Ovary (tissue), 9 donors: ENCODE data around the gene DOCK2. TPM values are rescaled to one million over a fixed set of nuclear protein-coding genes. Genes with fewer than 3 reads are reported as not detected.
"Not testable (repeated sequence)": the region's sequence is repeated elsewhere in the genome, so short reads cannot be mapped to it uniquely, and the experiment has no call there.

ENCODE experiments used
- DNase-seq, 5 donors: peaks; one replicate each; pipeline ENCODE4 v3.0.0-alpha.2; 2019 to 2020
- H3K27ac ChIP-seq, 2 donors: fragments of 200-600 bp; one replicate each; pipeline versions ENCODE4 v1.5.1 to v1.8.0; 2019 to 2022
- H3K27me3 ChIP-seq: fragments of 200-600 bp; one replicate; pipeline ENCODE4 v1.8.0; 2022
- H3K36me3 ChIP-seq: fragments of 200-600 bp; sonication (generic); one replicate; pipeline ENCODE4 v1.5.1; 2019
- H3K4me1 ChIP-seq: one replicate; pipeline ENCODE4 v1.8.1; 2013; ENCODE audit warnings: mild to moderate bottlenecking, moderate library complexity; ENCODE audit not compliant: insufficient read depth
- H3K4me3 ChIP-seq: fragments of 200-600 bp; sonication (generic); one replicate; pipeline ENCODE4 v1.5.1; 2017
- H3K9me3 ChIP-seq, 2 donors: fragments of 200-600 bp in 1 of 2; sonication (generic) in 1 of 2; one replicate each; pipeline versions ENCODE4 v1.5.1 to v1.8.1; 2013 to 2019; ENCODE audit warnings: mild to moderate bottlenecking in 1 of 2, moderate library complexity in 1 of 2
- EP300 ChIP-seq: sonication (generic); formaldehyde crosslinking; IDR thresholded peaks from one replicate; pipeline ENCODE4 v1.6.1; 2017; ENCODE audit warnings: antibody characterized with exemption
- POLR2A ChIP-seq: fragments of 450-650 bp; IDR thresholded peaks from one replicate; pipeline ENCODE4 v1.6.1; 2017; ENCODE audit warnings: antibody characterized with exemption, mild to moderate bottlenecking, moderate library complexity
- WGBS, 3 donors: extraction: QIAGEN DNeasy Blood & Tissue Kit in 1 of 3; methylation state at CpG; one replicate each; pipeline versions ENCODE4 v1.1.5 to v1.1.7; 2013 to 2017; 5-methylcytosine and 5-hydroxymethylcytosine counted together
- intact Hi-C, 4 donors: fragments of 100-400 bp; cut with DNase I; formaldehyde crosslinking; loops; one replicate each; pipeline versions ENCODE4 v1.11.0 to v1.15.1; 2022 to 2023
- polyA plus RNA-seq, 2 donors: library from polyadenylated mRNA; stranded (reverse); fragments of 200-250 nt in 1 of 2; fragments of 350-450 nt in 1 of 2; fragmentation: Illumina TruSeq in 1 of 2; extraction: RNeasy Lipid Tissue Mini Kit (QIAGEN cat#74804) in 1 of 2; gene quantifications; one replicate each; pipeline ENCODE4 v1.2.3, GENCODE V29; 2013 to 2014
- total RNA-seq, 7 donors: library from RNA; depleted of rRNA in 2 of 7; stranded (reverse); fragments of >200 nt in 2 of 7; fragmentation: NEBNext Ultra II Directional in 3 of 7; extraction: Animal tissue kit (Norgen Biotek cat#: 25700) in 3 of 7; gene quantifications; one replicate each; pipeline versions ENCODE4 v1.1.0 to v1.2.4, GENCODE V29; 2016 to 2023
- TF ChIP-seq, protein P1 (sequence below), 3 donors: fragments of 450-650 bp in 2 of 3; fragments of 200-600 bp in 1 of 3; IDR thresholded peaks; one replicate each; pipeline versions ENCODE4 v1.5.1 to v1.8.0; 2016 to 2022; ENCODE audit warnings: antibody characterized with exemption in 3 of 3, mild to moderate bottlenecking in 1 of 3
- donor health status: DM: no; HTN: no; CAD: no; lungs with moderate emphysema.
- donor health status: DM: no; HTN: no; CAD: no.
- donor health status: Bipolar disorder and iron deficiency.
- donor health status: DM: yes; HTN: yes; CAD: no.
- donor health status: DM: no; HTN: no; CAD: no.
- donor health status: DM: yes; HTN: yes; CAD: no.

Gene DOCK2
- total and polyA plus RNA-seq, 9 donors: 1.3 to 10.2 (median 5.4) TPM

DNA sequence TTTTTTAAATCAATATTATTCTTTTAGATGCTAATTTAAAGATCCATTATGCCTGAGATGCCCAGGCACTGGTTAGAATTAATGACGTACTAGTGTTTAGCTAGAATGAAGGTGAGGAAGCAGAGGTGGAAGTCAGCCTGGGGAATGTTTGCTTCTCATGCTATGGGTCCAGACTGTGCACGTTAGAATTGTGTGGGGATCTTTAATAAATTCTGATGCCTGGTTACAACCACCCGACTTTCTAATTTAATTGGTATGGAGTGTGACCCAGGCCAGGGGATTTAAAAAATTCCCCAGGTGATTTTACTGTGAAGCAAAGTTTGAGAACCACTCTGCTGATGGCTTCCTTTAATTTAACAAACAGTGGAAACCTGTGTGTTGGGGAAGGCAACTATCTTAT is 111.1 kb downstream of the DOCK2 start:
- H3K9me3 ChIP-seq: no peaks in the 10 kb centered on the region
- DNase-seq: no peak
- peaks cover 13% of the 10 kb centered on the region for H3K4me1 ChIP-seq
- H3K27me3 ChIP-seq: no peaks in the 10 kb centered on the region
- H3K36me3 ChIP-seq: no peaks in the 10 kb centered on the region
- intact Hi-C loops: no loop called here
- no peak overlapping the region for H3K4me3 ChIP-seq
- no peak overlapping the region for H3K27ac ChIP-seq
- no peak for TF ChIP-seq POLR2A
- no peak for TF ChIP-seq EP300
- TF ChIP-seq, protein P1, sequence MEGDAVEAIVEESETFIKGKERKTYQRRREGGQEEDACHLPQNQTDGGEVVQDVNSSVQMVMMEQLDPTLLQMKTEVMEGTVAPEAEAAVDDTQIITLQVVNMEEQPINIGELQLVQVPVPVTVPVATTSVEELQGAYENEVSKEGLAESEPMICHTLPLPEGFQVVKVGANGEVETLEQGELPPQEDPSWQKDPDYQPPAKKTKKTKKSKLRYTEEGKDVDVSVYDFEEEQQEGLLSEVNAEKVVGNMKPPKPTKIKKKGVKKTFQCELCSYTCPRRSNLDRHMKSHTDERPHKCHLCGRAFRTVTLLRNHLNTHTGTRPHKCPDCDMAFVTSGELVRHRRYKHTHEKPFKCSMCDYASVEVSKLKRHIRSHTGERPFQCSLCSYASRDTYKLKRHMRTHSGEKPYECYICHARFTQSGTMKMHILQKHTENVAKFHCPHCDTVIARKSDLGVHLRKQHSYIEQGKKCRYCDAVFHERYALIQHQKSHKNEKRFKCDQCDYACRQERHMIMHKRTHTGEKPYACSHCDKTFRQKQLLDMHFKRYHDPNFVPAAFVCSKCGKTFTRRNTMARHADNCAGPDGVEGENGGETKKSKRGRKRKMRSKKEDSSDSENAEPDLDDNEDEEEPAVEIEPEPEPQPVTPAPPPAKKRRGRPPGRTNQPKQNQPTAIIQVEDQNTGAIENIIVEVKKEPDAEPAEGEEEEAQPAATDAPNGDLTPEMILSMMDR (IDR thresholded peaks at IDR 0.05): no peak
- WGBS, 3 donors: 85 to 92% (median 86%) methylated on average over 3 of the region's 3 CpGs

DNA sequence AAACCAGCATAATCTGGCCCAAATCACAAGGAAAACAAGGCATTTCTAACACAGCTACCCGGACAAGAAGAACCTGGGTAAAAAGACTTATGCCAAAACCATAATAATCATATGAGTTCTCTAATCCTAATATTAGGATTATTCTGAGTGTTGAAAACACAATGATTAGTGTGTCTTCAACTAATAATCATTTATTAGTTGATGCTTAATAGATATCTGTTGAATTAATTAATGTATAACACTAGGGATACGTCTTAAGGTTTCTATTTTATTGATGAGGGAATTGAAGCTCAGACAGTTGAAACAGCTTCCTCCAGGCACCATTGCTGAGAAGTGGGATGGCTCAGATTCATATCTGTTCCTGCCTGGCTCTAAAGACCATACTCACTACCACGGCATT is 112.2 kb downstream of the DOCK2 start:
- intact Hi-C loops: no loop called here
- H3K9me3 ChIP-seq: no peaks in the 10 kb centered on the region
- no peak for DNase-seq
- no peak overlapping the region for H3K27ac ChIP-seq
- no peak overlapping the region for H3K4me3 ChIP-seq
- H3K4me1 ChIP-seq: peaks cover 8% of the 10 kb centered on the region
- WGBS, 3 donors: 95 to 97% (median 96%) methylated on average over 3 of the region's 3 CpGs
- H3K27me3 ChIP-seq: no peaks in the 10 kb centered on the region
- H3K36me3 ChIP-seq: no peaks in the 10 kb centered on the region
- TF ChIP-seq, protein P1 (IDR thresholded peaks at IDR 0.05): no peak
- TF ChIP-seq POLR2A: no peak
- TF ChIP-seq EP300: no peak

DNA sequence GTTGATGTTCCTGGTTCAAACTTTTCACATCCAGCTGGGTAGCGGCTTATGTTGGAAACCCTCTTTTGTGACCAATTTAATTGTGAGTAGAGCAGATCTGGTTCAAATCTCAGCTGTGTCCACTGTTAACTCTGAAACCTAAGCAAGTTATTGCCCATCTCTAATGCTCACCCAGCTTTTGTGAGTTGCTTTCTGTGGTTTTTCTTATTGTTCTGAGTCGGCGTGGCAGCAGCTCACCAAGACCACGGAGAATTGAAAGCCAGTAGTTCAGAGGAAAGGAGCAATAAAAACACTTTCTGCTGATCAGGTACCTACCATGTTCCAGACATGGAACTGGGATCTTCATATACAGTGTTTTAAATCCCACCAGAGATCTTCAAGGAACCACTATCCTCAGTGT is 114.4 kb downstream of the DOCK2 start:
- H3K27me3 ChIP-seq: no peaks in the 10 kb centered on the region
- no peak for DNase-seq
- H3K36me3 ChIP-seq: no peaks in the 10 kb centered on the region
- H3K9me3 ChIP-seq: no peaks in the 10 kb centered on the region
- 91 to 99% (median 91%) methylated on average over 4 of the region's 4 CpGs for WGBS, 3 donors
- intact Hi-C loops: no loop called here
- TF ChIP-seq, protein P1 (IDR thresholded peaks at IDR 0.05): no peak
- TF ChIP-seq POLR2A (no peak), EP300 (no peak)
- H3K27ac ChIP-seq: no peak overlapping the region
- no peaks in the 10 kb centered on the region for H3K4me1 ChIP-seq
- no peak overlapping the region for H3K4me3 ChIP-seq

DNA sequence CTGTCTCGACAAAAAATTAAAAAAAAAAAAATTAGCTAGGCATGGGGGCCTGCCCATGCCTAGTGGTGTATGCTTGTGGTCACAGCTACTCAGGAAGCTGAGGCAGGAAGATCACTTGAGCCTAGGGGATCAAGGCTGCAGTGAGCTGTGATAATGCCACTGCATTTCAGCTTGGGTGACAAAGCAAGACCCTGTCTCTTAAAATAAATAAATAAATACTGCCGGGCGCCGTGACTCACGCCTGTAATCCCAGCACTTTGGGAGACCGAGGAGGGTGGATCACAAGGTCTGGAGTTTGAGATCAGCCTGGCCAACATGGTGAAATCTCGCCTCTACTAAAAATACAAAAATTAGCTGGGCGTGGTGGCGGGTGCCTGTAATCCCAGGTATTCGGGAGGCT is 115.5 kb downstream of the DOCK2 start:
- DNase-seq, H3K9me3 ChIP-seq, H3K36me3 ChIP-seq, H3K4me1 ChIP-seq, intact Hi-C loops, H3K4me3 ChIP-seq, H3K27me3 ChIP-seq, H3K27ac ChIP-seq: not testable (repeated sequence)
- 91 to 96% (median 93%) methylated on average over 10 of the region's 10 CpGs for WGBS, 3 donors

DNA sequence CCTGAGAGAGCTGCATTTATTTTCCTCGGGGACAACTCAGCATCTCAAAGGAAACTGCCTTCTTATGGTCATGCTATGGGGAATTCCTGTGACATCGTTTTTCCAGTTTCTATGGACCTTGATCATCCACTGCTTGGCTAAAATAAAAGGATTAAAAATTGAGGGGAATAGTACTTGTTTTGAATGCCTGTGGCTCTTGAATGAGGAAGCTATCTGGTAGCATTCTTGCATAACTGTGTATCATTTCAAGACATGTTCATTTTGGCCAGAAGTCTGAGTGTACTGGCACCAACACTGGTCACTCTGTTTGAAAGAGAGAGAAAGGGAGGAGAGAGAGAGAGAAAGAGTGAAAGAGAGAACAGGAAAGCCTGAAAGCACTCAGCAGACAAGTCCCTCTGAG is 116.7 kb downstream of the DOCK2 start:
- TF ChIP-seq, protein P1 (IDR thresholded peaks at IDR 0.05): no peak
- intact Hi-C loops: no loop called here
- H3K36me3 ChIP-seq: no peaks in the 10 kb centered on the region
- no peaks in the 10 kb centered on the region for H3K4me1 ChIP-seq
- no peak overlapping the region for H3K4me3 ChIP-seq
- H3K27me3 ChIP-seq: no peaks in the 10 kb centered on the region
- DNase-seq: no peak
- WGBS, 3 donors: 8 to 10% (median 10%) methylated on average over 2 of the region's 2 CpGs
- H3K27ac ChIP-seq: no peak overlapping the region
- H3K9me3 ChIP-seq: no peaks in the 10 kb centered on the region
